OCI-LY7 (cell line): ENCODE results near the gene HDAC4.

Source experiments
- EZH2phosphoT487 ChIP-seq: fragments of 200-600 bp; sonication (generic); IDR thresholded peaks from 2 replicates; pipeline ENCODE4 v1.6.1; 2018; ENCODE audit warnings: low read depth, borderline replicate concordance, mild to moderate bottlenecking, mixed run types, antibody characterized with exemption, low read length, moderate library complexity, mixed read lengths
- TF ChIP-seq, protein P1 (sequence below): fragments of 200-600 bp; sonication (generic); conservative IDR thresholded peaks from 2 replicates; pipeline ENCODE4 v1.5.1; 2014; ENCODE audit warnings: mild to moderate bottlenecking, antibody characterized with exemption, low read length, moderate library complexity, mixed read lengths

DNA sequence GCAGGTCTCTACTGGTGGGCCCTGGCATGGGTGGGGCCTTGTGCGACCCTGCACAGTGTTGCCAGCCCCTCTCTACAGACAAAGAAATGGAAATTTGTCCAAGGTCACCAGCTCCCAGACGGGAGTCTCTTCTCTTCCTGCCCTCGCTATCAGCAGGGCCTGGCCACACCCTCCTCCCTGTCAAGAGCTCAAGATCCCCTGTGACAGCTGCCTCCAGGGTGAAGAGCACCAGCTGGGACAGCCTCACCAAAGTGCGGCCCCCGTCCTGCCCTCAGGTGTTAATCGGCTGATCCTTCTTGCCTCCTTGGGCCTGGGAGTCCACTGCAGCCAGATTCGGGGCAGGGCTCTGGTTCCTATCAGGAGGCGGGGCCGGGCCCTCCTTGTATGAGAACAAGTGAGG is 293.9 kb downstream of the HDAC4 start:
- TF ChIP-seq, protein P1, sequence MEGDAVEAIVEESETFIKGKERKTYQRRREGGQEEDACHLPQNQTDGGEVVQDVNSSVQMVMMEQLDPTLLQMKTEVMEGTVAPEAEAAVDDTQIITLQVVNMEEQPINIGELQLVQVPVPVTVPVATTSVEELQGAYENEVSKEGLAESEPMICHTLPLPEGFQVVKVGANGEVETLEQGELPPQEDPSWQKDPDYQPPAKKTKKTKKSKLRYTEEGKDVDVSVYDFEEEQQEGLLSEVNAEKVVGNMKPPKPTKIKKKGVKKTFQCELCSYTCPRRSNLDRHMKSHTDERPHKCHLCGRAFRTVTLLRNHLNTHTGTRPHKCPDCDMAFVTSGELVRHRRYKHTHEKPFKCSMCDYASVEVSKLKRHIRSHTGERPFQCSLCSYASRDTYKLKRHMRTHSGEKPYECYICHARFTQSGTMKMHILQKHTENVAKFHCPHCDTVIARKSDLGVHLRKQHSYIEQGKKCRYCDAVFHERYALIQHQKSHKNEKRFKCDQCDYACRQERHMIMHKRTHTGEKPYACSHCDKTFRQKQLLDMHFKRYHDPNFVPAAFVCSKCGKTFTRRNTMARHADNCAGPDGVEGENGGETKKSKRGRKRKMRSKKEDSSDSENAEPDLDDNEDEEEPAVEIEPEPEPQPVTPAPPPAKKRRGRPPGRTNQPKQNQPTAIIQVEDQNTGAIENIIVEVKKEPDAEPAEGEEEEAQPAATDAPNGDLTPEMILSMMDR: no peak
- no peak for TF ChIP-seq EZH2phosphoT487
